Measurements from ENCODE around the gene FAM20C. TPM values are rescaled to one million over a fixed set of nuclear protein-coding genes. Genes with fewer than 3 reads are reported as not detected.

FAM20C gene
- total RNA-seq, 3 donors from 2014 or later (not counting 1 experiment from before 2014, with no cell fraction given) = 1.2 to 8.6 (median 3.9) TPM

DNA sequence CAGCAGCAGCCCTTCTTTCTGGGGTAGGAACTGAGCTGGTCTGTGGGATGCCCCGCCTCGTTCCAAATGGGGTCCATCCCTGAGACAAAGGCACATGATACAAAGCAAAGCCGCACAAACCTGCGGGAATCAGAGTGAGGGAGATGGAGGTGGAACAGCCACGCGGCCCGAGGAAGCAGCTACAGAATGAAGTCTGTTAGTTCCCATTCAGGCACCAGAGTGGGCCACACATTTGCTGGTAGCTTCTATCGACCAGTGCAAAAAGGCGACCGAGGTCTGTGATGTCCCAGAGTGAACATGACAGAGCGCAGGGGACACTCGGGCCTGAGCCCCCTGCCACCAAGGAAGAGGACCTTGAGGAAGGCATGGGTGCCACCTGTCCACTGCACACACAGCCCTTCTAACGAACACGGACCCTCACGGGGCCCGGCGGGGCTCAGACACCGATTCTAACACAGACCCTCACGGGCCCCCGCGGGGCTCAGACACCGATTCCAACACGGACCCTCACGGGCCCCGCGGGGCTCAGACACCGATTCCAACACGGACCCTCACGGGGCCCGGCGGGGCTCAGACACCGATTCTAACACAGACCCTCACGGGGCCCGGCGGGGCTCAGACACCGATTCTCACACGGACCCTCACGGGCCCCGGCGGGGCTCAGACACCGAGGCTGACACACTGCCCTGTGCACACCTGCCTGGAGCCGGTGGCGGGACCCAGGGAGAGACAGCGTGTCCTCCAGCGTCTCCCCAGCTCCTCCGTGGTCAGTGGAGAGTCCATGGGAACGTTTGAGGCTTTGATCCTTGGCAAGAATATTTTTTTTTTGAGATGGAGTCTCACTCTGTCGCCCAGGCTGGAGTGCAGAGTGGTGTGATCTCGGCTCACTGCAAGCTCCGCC is 32.8 kb upstream of the FAM20C start:
- Histone ChIP-seq H3K27me3 (ENCODE audit: control insufficient read depth, insufficient read depth, low read length) (no peaks in the 10 kb centered on the region), H3K27ac (ENCODE audit: low read length) (no peak overlapping the region), H3K9me3 (ENCODE audit: control insufficient read depth, insufficient read depth, low read length) (peaks cover 4% of the 10 kb centered on the region), H3K4me1 (ENCODE audit: control insufficient read depth, insufficient read depth, low read length) (no peaks in the 10 kb centered on the region), H3K36me3 (ENCODE audit: control insufficient read depth, insufficient read depth, low read length) (no peaks in the 10 kb centered on the region), H3K4me3 (ENCODE audit: low read length) (no peak overlapping the region)
- TF ChIP-seq, protein P1, sequence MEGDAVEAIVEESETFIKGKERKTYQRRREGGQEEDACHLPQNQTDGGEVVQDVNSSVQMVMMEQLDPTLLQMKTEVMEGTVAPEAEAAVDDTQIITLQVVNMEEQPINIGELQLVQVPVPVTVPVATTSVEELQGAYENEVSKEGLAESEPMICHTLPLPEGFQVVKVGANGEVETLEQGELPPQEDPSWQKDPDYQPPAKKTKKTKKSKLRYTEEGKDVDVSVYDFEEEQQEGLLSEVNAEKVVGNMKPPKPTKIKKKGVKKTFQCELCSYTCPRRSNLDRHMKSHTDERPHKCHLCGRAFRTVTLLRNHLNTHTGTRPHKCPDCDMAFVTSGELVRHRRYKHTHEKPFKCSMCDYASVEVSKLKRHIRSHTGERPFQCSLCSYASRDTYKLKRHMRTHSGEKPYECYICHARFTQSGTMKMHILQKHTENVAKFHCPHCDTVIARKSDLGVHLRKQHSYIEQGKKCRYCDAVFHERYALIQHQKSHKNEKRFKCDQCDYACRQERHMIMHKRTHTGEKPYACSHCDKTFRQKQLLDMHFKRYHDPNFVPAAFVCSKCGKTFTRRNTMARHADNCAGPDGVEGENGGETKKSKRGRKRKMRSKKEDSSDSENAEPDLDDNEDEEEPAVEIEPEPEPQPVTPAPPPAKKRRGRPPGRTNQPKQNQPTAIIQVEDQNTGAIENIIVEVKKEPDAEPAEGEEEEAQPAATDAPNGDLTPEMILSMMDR (IDR thresholded peaks at IDR 0.05) = no peak
- WGBS (ENCODE audit: insufficient coverage) = 89% methylated on average over 50 of the region's 50 CpGs
- ATAC-seq (no peak), DNase-seq (peak in 1 of 2 donors; percentile 28)
- Mint-ChIP-seq H3K4me1 (no peaks in the 10 kb centered on the region), H3K27ac (no peak overlapping the region), H3K27me3 (ENCODE audit: low read depth in 2 of 2) (peaks cover 0 to 17% of the 10 kb centered on the region in 2 donors), H3K4me3 (no peak overlapping the region), H3K36me3 (no peaks in the 10 kb centered on the region), H3K9me3 (no peaks in the 10 kb centered on the region)
- intact Hi-C loops (cut with micrococcal nuclease) = no loop called here

DNA sequence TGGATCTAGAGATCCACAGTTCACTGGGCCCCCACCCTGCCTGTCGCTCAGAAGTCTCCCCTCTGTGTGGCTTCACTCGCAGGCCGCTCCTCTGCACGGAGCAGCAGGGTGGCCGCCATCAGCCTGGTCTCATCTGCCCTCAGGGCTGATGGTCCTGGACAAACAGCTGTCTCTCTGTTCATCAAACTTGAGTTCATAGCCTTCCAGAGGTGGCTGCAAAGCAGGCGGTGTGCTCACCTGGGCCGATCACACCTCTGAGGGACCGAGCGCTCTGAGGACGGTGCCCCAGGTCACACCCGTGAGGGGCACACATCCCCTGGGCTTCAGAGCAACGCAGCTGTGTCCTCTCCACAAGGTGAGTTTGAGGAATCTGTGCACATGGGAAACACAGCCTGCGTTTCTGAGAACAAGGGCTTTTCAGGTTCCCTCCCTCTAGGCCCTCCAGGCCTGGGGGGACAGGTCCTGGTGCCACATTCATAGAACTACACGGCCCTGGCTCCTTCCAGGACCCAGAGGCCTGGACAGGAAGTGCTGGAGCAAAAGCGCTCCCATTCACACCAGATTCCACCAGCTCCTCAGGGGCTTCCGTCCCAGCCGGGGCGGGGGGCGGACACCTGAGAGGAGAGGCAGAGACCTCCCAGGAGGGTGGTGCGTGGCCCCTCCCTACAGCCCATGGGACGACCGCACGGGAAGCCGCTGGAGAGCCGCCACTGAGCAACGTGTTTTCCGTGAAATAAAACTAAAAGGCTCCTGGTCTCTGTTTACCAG is 31.2 kb upstream of the FAM20C start:
- no peak overlapping the region for H3K27ac Mint-ChIP-seq
- TF ChIP-seq, protein P1 (IDR thresholded peaks at IDR 0.05) = no peak
- H3K27me3 Mint-ChIP-seq (ENCODE audit: low read depth in 2 of 2) = peaks cover 0 to 17% of the 10 kb centered on the region in 2 donors
- peaks cover 5% of the 10 kb centered on the region for H3K4me1 ChIP-seq (ENCODE audit: control insufficient read depth, insufficient read depth, low read length)
- intact Hi-C loops (cut with micrococcal nuclease) = no loop called here
- no peaks in the 10 kb centered on the region for H3K36me3 Mint-ChIP-seq
- ATAC-seq = no peak
- DNase-seq = no peak
- no peaks in the 10 kb centered on the region for H3K4me1 Mint-ChIP-seq
- 66% methylated on average over 27 of the region's 27 CpGs for WGBS (ENCODE audit: insufficient coverage)
- no peaks in the 10 kb centered on the region for H3K36me3 ChIP-seq (ENCODE audit: control insufficient read depth, insufficient read depth, low read length)
- no peak overlapping the region for H3K4me3 ChIP-seq (ENCODE audit: low read length)
- H3K27ac ChIP-seq (ENCODE audit: low read length) = no peak overlapping the region
- no peaks in the 10 kb centered on the region for H3K9me3 Mint-ChIP-seq
- no peak overlapping the region for H3K4me3 Mint-ChIP-seq
- no peaks in the 10 kb centered on the region for H3K27me3 ChIP-seq (ENCODE audit: control insufficient read depth, insufficient read depth, low read length)
- peaks cover 4% of the 10 kb centered on the region for H3K9me3 ChIP-seq (ENCODE audit: control insufficient read depth, insufficient read depth, low read length)

DNA sequence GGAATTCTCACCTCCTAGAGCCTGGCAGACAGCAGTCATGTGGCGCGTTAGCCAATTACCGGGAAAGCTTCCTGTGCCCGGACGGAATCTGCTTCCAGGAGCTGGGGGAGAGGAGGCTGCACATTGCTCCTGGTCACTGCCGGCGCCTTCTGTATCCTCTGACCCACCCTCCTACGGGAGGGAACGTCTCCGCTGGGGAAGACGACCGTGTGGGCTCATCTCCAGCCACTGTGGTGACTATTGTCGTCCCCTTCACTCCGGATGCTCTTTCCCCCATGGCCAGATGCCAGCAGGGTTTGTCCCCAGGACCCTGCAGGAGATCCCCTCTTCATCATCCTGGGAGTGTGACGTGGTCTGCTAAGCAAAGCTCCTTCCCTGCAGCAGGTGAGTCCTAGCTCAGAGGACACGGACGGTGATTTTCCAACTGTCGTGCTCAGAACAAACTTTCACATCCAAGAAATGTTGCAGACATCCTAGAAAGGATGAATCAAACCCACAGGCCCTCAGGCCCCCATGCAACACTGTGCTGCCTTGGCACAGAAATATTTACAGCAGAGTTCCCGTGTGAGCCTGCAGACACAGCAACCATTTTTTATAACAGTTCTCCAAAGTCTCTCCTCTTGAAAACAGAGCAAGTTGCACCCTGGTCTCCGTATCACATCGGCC is 29.6 kb upstream of the FAM20C start:
- peaks cover 20% of the 10 kb centered on the region for H3K4me1 ChIP-seq (ENCODE audit: control insufficient read depth, insufficient read depth, low read length)
- Mint-ChIP-seq H3K4me1 (no peaks in the 10 kb centered on the region), H3K36me3 (no peaks in the 10 kb centered on the region), H3K9me3 (no peaks in the 10 kb centered on the region), H3K4me3 (no peak overlapping the region), H3K27ac (no peak overlapping the region), H3K27me3 (ENCODE audit: low read depth in 2 of 2) (peaks cover 3 to 24% of the 10 kb centered on the region in 2 donors)
- H3K4me3 ChIP-seq (ENCODE audit: low read length) = no peak overlapping the region
- intact Hi-C loops (cut with micrococcal nuclease) = no loop called here
- no peak overlapping the region for H3K27ac ChIP-seq (ENCODE audit: low read length)
- DNase-seq (no peak), ATAC-seq (no peak)
- TF ChIP-seq, protein P1 (IDR thresholded peaks at IDR 0.05) = no peak
- H3K27me3 ChIP-seq (ENCODE audit: control insufficient read depth, insufficient read depth, low read length) = no peaks in the 10 kb centered on the region
- peaks cover 4% of the 10 kb centered on the region for H3K9me3 ChIP-seq (ENCODE audit: control insufficient read depth, insufficient read depth, low read length)
- H3K36me3 ChIP-seq (ENCODE audit: control insufficient read depth, insufficient read depth, low read length) = no peaks in the 10 kb centered on the region
- WGBS (ENCODE audit: insufficient coverage) = 93% methylated on average over 21 of the region's 21 CpGs

All from natural killer cell (primary cell).